ES-I3 (cell line): Measurements from ENCODE around the gene RIPOR2.
A peak's percentile ranks its signal among the peaks of the same experiment; 100 is the strongest.

ENCODE experiments used
- H3K36me3 ChIP-seq: 2 replicates; pipeline ENCODE4 v1.6.1; 2013; ENCODE audit warnings: mild to moderate bottlenecking, low read length, control low read depth, moderate library complexity; ENCODE audit not compliant: insufficient read depth
- H3K4me1 ChIP-seq: 2 replicates; pipeline ENCODE4 v1.6.1; 2013; ENCODE audit warnings: mild to moderate bottlenecking, control low read depth, low read length; ENCODE audit not compliant: insufficient read depth
- H3K9ac ChIP-seq: 2 replicates; pipeline ENCODE4 v1.6.1; 2013; ENCODE audit warnings: low read depth, mild to moderate bottlenecking, low read length, moderate library complexity
- H3K9me3 ChIP-seq: 2 replicates; pipeline ENCODE4 v1.6.1; 2013; ENCODE audit warnings: mild to moderate bottlenecking, low read length, moderate library complexity; ENCODE audit not compliant: control insufficient read depth, insufficient read depth

Gene RIPOR2

DNA sequence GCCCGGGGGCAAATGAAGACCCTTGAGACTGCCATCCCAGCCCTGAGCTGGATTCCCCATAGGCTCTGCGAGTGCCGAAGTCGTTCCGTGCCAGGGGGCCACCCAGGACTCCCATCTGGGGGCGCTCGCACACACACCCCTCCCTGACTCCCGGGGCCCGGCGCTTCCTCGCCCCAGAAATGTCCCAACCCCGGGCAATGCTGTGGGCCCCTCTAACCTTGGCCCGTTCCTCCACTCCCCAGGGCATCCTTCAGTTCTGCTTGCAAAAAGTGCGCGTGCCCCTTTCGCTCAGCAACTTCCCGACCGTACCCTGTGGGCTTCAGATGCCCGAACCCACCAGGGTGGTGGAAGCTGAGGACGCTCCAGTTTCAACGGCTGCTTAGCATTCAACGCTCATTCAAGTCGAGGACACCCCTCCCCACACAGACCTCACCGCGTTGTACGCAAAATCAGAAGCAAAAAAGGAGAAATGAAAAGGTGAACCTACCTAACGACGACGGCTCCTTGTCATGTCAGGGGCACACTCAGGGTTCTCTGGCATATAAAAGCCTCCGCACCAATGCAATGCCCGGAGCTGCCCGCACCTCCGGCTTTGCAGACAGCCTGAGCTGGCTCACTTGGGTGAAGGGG, 25.3 kb downstream of the RIPOR2 start:
- Histone ChIP-seq H3K9ac (peak overlapping the region; percentile 71; the same call in 1 of the 2 replicates), H3K9me3 (no peaks in the 10 kb centered on the region), H3K36me3 (no peaks in the 10 kb centered on the region), H3K4me1 (peaks cover 13% of the 10 kb centered on the region)

DNA sequence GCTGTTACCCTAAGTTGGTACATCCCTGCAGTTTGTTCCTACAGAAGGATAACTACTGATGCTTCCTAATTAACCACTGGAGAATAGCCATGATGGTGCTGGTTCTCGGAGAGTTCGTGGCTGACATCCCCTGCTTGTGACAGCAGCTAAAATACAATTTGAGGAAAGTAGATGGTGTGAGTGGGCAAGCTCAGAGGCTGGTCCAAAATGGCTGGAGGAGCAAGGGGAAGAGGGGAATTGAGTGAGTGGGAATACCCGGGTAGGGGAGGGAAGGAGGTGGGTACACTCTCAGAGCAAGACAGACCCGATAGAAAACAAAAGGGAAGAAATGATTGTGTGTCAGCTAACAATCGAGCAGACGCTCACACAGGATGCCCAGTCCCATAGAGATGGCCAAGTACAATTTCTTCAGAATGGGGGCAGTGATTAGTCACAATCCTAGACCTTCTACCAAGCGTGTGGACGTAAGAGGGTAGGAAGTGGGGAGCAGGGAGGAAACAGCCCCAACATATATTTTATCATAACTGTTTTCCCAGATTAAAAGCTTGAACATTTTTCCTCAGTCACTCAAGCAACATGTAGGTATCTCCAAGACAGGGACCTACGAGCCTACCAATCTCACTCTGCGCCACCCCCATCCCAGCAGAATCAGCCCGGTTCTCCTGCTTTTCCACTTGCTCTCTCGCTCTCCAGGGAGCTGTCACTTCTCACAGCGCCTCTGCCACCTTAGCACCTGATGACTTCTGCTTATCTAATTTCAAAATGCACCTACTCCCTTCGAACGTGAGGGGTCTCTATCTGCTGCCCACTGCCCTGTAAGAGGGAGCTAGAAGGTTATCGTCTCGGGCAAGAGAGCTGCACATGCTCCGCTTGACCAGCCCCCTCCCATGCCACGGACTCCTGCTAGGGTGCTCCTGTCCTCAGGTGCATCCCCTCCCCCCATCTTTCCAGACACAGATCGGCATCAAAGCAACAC, 26.2 kb downstream of the RIPOR2 start:
- Histone ChIP-seq H3K36me3 (no peaks in the 10 kb centered on the region), H3K9ac (peak overlapping the region; percentile 71; the same call in 1 of the 2 replicates), H3K4me1 (peaks cover 13% of the 10 kb centered on the region)

GRCh38 chr6:24908650-24909035, 27.1 kb downstream of the RIPOR2 start:
- Histone ChIP-seq H3K36me3 (no peaks in the 10 kb centered on the region), H3K9me3 (no peaks in the 10 kb centered on the region), H3K4me1 (peaks cover 13% of the 10 kb centered on the region), H3K9ac (no peak overlapping the region)

More for the DNA sequence above, 26.2 kb downstream of the RIPOR2 start:
- H3K9me3 ChIP-seq, result no peaks in the 10 kb centered on the region

DNA sequence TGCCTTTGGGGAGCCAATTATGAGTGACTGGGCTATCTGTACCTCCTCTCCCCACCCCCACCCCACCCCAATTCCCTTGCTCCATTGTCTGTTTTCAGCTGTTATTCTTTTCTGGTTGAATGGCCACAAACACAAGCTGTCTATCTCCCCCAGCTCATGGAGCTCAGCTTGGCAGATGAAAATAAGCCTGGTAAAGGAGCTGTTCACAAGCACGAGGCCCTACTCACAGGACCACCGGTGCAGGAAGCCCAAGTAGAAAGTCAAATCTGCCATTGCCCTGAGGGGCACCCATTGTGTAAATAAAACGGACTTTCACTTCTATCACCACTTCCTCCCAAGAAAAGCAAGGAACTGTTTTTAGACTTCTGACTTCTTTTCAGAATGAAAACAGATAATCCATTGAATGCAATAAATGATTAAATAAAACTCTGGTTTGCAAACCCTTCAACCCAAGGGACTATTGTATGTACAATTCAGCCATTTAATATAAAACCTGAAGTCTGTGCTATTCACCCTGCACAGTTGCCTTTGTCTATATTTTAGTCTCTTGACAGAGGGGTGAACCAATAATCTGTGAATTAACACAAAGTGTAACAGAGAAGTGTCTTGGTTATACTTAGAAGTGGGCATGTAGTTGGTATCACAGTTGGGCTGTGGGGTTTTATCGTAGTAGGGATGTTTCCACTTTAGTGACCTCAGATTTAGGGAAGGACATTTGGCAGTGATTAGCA, 27.7 kb downstream of the RIPOR2 start:
- Histone ChIP-seq H3K36me3 (no peaks in the 10 kb centered on the region), H3K4me1 (peaks cover 13% of the 10 kb centered on the region), H3K9me3 (no peaks in the 10 kb centered on the region), H3K9ac (no peak overlapping the region)

DNA sequence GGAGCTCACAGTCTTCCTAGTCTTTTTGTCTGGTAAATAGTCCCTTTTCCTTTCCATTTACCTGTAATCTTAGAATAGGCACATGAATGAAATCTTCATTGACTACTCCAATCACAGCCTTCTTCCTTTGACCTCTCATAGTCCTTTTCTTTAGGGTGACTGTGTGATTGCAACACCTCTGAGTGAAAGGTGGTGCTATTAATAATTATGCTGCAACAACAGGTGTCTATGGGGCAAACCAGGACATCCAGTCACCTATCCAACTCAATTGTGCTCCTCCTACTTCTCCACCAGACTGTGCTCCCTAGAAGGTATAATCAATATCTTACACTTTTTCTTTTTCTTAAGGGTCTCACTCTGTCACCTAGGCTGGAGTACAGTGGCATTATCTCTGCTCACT, 29.4 kb downstream of the RIPOR2 start:
- Histone ChIP-seq H3K4me1 (peaks cover 5% of the 10 kb centered on the region), H3K36me3 (no peaks in the 10 kb centered on the region), H3K9ac (no peak overlapping the region), H3K9me3 (no peaks in the 10 kb centered on the region)

DNA sequence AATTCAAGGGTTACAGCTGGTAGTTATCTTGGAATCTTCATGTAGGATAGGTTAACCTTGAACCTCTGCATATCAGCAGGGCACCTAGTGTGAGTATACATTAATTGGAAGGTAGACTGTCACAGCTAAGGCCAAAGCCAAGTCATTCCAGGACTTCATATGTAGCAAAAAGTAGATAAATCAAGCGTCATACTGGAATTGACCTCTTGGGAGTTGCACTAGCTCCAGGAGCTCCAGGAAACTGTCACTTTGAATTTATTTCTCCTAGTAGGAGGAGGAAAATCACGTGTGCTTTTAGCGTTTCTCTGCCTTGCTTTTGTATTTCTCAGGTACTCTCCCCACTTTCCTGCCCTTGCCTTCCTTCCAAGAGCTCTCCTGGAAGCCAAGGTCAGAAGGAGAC, 30.3 kb downstream of the RIPOR2 start:
- H3K4me1 ChIP-seq, result peaks cover 5% of the 10 kb centered on the region
- H3K9ac ChIP-seq, result no peak overlapping the region
- no peaks in the 10 kb centered on the region for H3K9me3 ChIP-seq
- no peaks in the 10 kb centered on the region for H3K36me3 ChIP-seq

GRCh38 chr6:24903681-24904080, 32.1 kb downstream of the RIPOR2 start:
- no peaks in the 10 kb centered on the region for H3K9me3 ChIP-seq
- no peak overlapping the region for H3K9ac ChIP-seq
- no peaks in the 10 kb centered on the region for H3K36me3 ChIP-seq
- H3K4me1 ChIP-seq, result peaks cover 10% of the 10 kb centered on the region

DNA sequence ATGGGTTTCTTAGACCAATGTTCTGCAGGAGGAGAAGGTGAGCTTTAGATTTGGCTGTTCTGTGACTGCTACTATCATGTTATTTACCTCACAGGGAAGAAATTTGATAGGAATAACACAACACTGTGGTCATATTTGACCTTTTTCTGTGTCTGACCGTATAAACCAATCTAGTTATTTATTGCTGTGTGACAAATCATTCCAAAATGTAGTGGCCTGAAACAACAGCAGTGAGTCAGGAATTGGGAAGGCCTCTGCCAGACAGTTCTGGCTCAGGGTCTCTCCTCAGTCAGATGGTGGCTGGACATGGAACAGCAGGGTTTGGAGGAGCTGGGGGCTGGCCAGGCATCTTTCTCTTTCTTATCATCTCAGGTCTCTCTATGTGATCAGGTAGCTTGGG, 33.0 kb downstream of the RIPOR2 start:
- no peak overlapping the region for H3K9ac ChIP-seq
- no peaks in the 10 kb centered on the region for H3K9me3 ChIP-seq
- 0 out of 2 replicates have a peak, but pooled peaks cover 5% of the 10 kb centered on the region for H3K4me1 ChIP-seq
- no peaks in the 10 kb centered on the region for H3K36me3 ChIP-seq

- 0 out of 2 replicates have a peak, but pooled peaks cover 5% of the 10 kb centered on the region for H3K4me1 ChIP-seq
- H3K36me3 ChIP-seq, result no peaks in the 10 kb centered on the region
- no peak overlapping the region for H3K9ac ChIP-seq
- H3K9me3 ChIP-seq, result no peaks in the 10 kb centered on the region
Measured at GRCh38 chr6:24901698-24902328, 33.9 kb downstream of the RIPOR2 start.

DNA sequence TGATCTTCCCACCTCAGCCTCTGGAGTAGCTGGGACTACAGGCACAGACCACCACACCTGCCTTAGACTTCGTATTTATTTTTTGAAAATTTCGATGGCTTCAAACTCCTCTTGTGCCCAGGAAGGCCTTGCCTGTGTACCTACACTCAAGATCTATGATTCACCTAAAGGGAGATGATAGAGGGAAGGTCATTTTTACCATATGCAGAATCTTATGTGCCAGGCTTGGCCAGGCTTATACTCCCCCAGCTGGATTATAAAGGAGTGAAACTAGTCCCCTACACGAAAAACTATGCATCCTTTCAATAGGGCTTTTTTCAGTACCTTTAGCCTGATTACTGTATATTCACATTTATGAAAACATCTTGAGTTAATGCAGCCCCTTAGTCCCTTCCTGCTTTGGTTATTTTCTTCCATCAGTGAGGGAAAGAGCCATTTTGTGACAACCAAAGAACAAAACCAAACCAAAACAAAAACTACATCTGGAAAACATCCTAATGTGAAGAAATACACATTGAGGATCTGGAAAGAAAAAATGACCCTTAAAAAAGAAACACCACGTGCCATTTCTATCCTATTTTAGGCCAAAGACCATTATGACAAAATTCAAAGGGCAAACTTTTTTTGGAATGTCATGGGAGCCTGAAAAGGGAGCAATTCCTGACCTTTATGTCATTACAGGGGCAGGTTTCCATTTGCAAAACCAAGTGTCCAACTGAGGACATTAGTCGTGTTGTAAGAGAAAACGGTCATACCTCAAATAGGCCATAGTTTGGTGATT, 34.7 kb downstream of the RIPOR2 start:
- 0 out of 2 replicates have a peak, but pooled peaks cover 5% of the 10 kb centered on the region for H3K4me1 ChIP-seq
- no peaks in the 10 kb centered on the region for H3K9me3 ChIP-seq
- no peaks in the 10 kb centered on the region for H3K36me3 ChIP-seq
- no peak overlapping the region for H3K9ac ChIP-seq

DNA sequence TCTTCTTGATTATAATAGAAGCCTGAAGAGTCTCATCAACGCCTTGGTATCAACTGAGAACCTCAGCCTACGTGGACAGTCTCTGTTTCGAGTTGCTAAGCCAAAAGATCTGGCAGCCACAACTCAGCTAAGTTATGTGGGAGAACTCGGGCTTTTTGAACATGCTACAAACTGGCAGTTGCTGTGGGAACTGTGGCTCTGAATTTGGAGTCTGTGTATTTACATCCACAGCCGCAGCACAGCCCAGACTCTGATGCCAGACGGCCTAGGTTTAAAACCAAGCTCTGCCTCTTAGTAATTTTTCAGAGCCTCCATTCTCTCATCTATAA, 35.8 kb downstream of the RIPOR2 start:
- Histone ChIP-seq H3K9me3 (no peaks in the 10 kb centered on the region), H3K9ac (no peak overlapping the region), H3K4me1 (0 out of 2 replicates have a peak, but pooled peaks cover 5% of the 10 kb centered on the region), H3K36me3 (no peaks in the 10 kb centered on the region)

DNA sequence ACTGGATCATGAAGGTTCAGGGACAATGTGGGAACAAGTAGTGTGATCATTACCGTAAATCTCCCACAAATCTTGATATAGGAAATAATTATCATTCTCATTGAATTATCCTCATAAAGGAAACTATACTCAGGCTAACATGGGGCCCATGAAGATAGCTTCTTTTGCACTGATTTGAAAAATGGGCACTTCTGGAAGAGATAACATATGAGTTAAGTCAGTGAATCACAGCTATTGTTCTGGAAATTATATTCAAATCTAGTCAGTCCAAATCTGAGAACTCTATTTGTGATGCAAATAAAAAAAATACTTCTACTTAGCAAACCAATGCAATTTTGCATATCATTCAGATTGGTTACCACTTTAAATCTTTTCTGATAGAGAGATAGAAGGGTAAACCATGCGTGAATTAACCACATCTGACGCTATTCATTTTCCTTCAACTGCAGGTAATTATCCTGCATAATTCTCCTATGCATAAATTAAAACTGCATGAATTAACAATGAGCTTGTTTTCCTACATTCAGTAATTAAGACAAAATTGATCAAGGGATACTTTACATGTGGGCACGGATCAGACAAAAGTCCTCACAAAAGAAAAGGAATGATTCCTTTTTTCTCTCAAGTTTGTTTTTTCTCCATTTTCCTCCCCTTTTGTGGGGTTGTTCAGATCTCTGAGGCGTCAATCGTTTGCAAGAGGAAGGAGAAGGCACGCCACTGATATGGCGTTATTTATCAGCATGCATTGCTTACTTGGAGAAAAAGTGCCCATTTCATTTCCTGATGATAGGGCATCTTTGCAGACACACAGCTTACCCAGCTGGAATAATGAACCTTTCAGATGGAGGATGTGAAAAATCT, 36.4 kb downstream of the RIPOR2 start:
- Histone ChIP-seq H3K9me3 (no peaks in the 10 kb centered on the region), H3K9ac (no peak overlapping the region), H3K4me1 (0 out of 2 replicates have a peak, but pooled peaks cover 5% of the 10 kb centered on the region), H3K36me3 (no peaks in the 10 kb centered on the region)

GRCh38 chr6:24898676-24899075, 37.1 kb downstream of the RIPOR2 start:
- H3K4me1 ChIP-seq, result 0 out of 2 replicates have a peak, but pooled peaks cover 5% of the 10 kb centered on the region
- H3K9ac ChIP-seq, result no peak overlapping the region
- no peaks in the 10 kb centered on the region for H3K36me3 ChIP-seq
- H3K9me3 ChIP-seq, result no peaks in the 10 kb centered on the region
